CD4-positive, alpha-beta T cell treated with Interferon alpha-2 for 1 hour (primary cell): ENCODE measurements around the gene OR52E4.

Experiments
- DNase-seq, 2 donors: peaks; one replicate each; pipeline ENCODE4 v3.0.0-alpha.2; 2020 to 2022

The OR52E4 gene

GRCh38 chr11:5880329-5880728 lies at the start of gene OR52E4:
TSS of gene OR52E4 (plus strand) at chr11:5880629. CDS start at chr11:5884293, 3,664 bp downstream.
- no peak for DNase-seq

- no peak for DNase-seq
Observed at GRCh38 chr11:5831196-5831829, 49.1 kb upstream of the OR52E4 start.

GRCh38 chr11:5833446-5833845 lies 47.0 kb upstream of the OR52E4 start:
- no peak for DNase-seq

GRCh38 chr11:5837695-5838094 lies 42.7 kb upstream of the OR52E4 start:
- no peak for DNase-seq

GRCh38 chr11:5841797-5842196 lies 38.6 kb upstream of the OR52E4 start, which contains the start of gene OR52E6:
TSS of gene OR52E6 (minus strand) at chr11:5841897. CDS start at chr11:5841897, 0 bp downstream.
- no peak for DNase-seq

GRCh38 chr11:5846701-5847100 lies 33.7 kb upstream of the OR52E4 start:
- no peak for DNase-seq

GRCh38 chr11:5847711-5848110 lies 32.7 kb upstream of the OR52E4 start:
- DNase-seq: no peak

- DNase-seq: no peak
Observed at GRCh38 chr11:5851002-5851401, 29.4 kb upstream of the OR52E4 start.

- no peak for DNase-seq
Observed at GRCh38 chr11:5857590-5857989, 22.8 kb upstream of the OR52E4 start, which contains the start of gene OR52E8. TSS of gene OR52E8 (minus strand) at chr11:5857690. CDS start at chr11:5857690, 0 bp downstream.

- no peak for DNase-seq
Observed at GRCh38 chr11:5865826-5866225, 14.6 kb upstream of the OR52E4 start.

GRCh38 chr11:5878564-5878963 lies 1.9 kb upstream of the OR52E4 start:
- no peak for DNase-seq

GRCh38 chr11:5881756-5882155 lies 1.3 kb downstream of the OR52E4 start:
- DNase-seq: no peak

GRCh38 chr11:5887172-5887571 lies 6.7 kb downstream of the OR52E4 start:
- DNase-seq: no peak

GRCh38 chr11:5887661-5888060 lies 7.2 kb downstream of the OR52E4 start:
- DNase-seq: no peak

GRCh38 chr11:5891216-5891800 lies 10.9 kb downstream of the OR52E4 start:
- no peak for DNase-seq

GRCh38 chr11:5892908-5893307 lies 12.5 kb downstream of the OR52E4 start, which contains the start of gene OR52E5:
TSS of gene OR52E5 (plus strand) at chr11:5893208. CDS start at chr11:5900777, 7,569 bp downstream.
- DNase-seq: no peak

- no peak for DNase-seq
Observed at GRCh38 chr11:5899534-5899933, 19.1 kb downstream of the OR52E4 start.

GRCh38 chr11:5910540-5910939 lies 30.1 kb downstream of the OR52E4 start:
- no peak for DNase-seq

GRCh38 chr11:5922749-5923426 lies 42.5 kb downstream of the OR52E4 start:
- DNase-seq: no peak

GRCh38 chr11:5923427-5923776 lies 43.0 kb downstream of the OR52E4 start:
- DNase-seq: no peak

GRCh38 chr11:5923794-5924193 lies 43.4 kb downstream of the OR52E4 start:
- no peak for DNase-seq

GRCh38 chr11:5928271-5928670 lies 47.8 kb downstream of the OR52E4 start:
- no peak for DNase-seq

GRCh38 chr11:5928811-5929210 lies 48.4 kb downstream of the OR52E4 start:
- no peak for DNase-seq
